Activated CD8-positive, alpha-beta T cell treated with anti-CD3 and anti-CD28 coated beads for 36 hours (primary cell): ENCODE data around the gene NCOA1. TPM values are rescaled to one million over a fixed set of nuclear protein-coding genes. Genes with fewer than 3 reads are reported as not detected.
A peak's percentile ranks its signal among the peaks of the same experiment; 100 is the strongest.

Source experiments
- ATAC-seq: fragments of 200-7000 bp; cut with Tn5 transposase; one replicate; pipeline ENCODE4 v1.10.0; 2021; ENCODE audit warnings: mild to moderate bottlenecking, moderate library complexity
- CTCF ChIA-PET: fragments of 350-600 bp; sonication (Branson Sonifier 250); formaldehyde crosslinking; loops from one replicate; lab custom pipeline; 2021; ENCODE audit warnings: antibody characterized with exemption; lab: Charles Lee
- POLR2A ChIA-PET: fragments of 350-600 bp; sonication (Branson Sonifier 250); formaldehyde crosslinking; loops from one replicate; lab custom pipeline; 2021; ENCODE audit warnings: antibody characterized with exemption; lab: Charles Lee
- DNase-seq: peaks from one replicate; pipeline ENCODE4 v3.0.0-alpha.2; 2020
- H3K27ac Mint-ChIP-seq: one replicate; pipeline ENCODE4 v1.8.0; 2021; ENCODE audit warnings: mild to moderate bottlenecking, mixed read lengths
- H3K27me3 Mint-ChIP-seq: one replicate; pipeline ENCODE4 v1.8.0; 2021; ENCODE audit warnings: mixed read lengths
- H3K36me3 Mint-ChIP-seq: one replicate; pipeline ENCODE4 v1.8.0; 2021; ENCODE audit warnings: low read depth, mixed read lengths
- H3K4me1 Mint-ChIP-seq: one replicate; pipeline ENCODE4 v1.8.0; 2021; ENCODE audit warnings: low read depth, mixed read lengths
- H3K4me3 Mint-ChIP-seq: one replicate; pipeline ENCODE4 v1.8.0; 2021; ENCODE audit warnings: mild to moderate bottlenecking, moderate library complexity, mixed read lengths
- H3K9me3 Mint-ChIP-seq: one replicate; pipeline ENCODE4 v1.8.0; 2021; ENCODE audit warnings: mixed read lengths
- intact Hi-C: fragments of 100-400 bp; cut with micrococcal nuclease; formaldehyde crosslinking; loops from one replicate; pipeline ENCODE4 v1.10.0; 2022
- total RNA-seq, 2 experiments: library from RNA; stranded (reverse); gene quantifications; one replicate each; pipeline ENCODE4 v1.2.3, GENCODE V29; 2021
- TF ChIP-seq, protein P1 (sequence below): fragments of 200-600 bp; IDR thresholded peaks from one replicate; pipeline ENCODE4 v1.8.0; 2022; ENCODE audit warnings: antibody characterized with exemption, mild to moderate bottlenecking

The NCOA1 gene
- total RNA-seq, 2 experiments from 2014 or later: 16.8 to 17.1 TPM

GRCh38 chr2:24711865-24712264 lies 220.8 kb downstream of the NCOA1 start:
- peaks cover 2% of the 10 kb centered on the region for H3K4me1 Mint-ChIP-seq
- POLR2A ChIA-PET: no interaction called here
- no peak overlapping the region for H3K27ac Mint-ChIP-seq
- ATAC-seq: no peak
- intact Hi-C loops: no loop called here
- CTCF ChIA-PET: no interaction called here
- TF ChIP-seq, protein P1, sequence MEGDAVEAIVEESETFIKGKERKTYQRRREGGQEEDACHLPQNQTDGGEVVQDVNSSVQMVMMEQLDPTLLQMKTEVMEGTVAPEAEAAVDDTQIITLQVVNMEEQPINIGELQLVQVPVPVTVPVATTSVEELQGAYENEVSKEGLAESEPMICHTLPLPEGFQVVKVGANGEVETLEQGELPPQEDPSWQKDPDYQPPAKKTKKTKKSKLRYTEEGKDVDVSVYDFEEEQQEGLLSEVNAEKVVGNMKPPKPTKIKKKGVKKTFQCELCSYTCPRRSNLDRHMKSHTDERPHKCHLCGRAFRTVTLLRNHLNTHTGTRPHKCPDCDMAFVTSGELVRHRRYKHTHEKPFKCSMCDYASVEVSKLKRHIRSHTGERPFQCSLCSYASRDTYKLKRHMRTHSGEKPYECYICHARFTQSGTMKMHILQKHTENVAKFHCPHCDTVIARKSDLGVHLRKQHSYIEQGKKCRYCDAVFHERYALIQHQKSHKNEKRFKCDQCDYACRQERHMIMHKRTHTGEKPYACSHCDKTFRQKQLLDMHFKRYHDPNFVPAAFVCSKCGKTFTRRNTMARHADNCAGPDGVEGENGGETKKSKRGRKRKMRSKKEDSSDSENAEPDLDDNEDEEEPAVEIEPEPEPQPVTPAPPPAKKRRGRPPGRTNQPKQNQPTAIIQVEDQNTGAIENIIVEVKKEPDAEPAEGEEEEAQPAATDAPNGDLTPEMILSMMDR: no peak
- no peaks in the 10 kb centered on the region for H3K27me3 Mint-ChIP-seq
- peaks cover 34% of the 10 kb centered on the region for H3K36me3 Mint-ChIP-seq
- DNase-seq: no peak
- no peak overlapping the region for H3K4me3 Mint-ChIP-seq
- H3K9me3 Mint-ChIP-seq: no peaks in the 10 kb centered on the region

DNA sequence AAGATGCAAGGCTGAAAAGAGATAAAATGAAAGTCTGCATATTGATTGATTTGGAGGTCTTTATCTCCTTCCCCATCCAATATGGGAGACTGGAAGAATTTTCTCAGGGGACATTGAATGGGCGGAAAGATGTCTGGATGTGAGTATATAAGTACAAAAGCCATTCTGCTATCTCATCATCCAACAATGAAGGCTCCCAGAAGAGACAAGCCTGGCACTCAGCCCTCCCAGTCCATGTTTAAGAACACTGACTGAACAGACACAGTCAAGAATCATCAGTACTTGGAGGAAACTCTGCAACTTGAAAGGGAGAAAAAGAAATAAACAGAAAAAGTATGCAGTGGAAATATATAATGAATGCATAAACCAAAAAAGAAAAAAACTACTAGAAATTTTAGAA lies 221.2 kb downstream of the NCOA1 start:
- Mint-ChIP-seq H3K4me3 (no peak overlapping the region), H3K27me3 (no peaks in the 10 kb centered on the region), H3K36me3 (peaks cover 36% of the 10 kb centered on the region), H3K27ac (no peak overlapping the region), H3K4me1 (peaks cover 2% of the 10 kb centered on the region), H3K9me3 (no peaks in the 10 kb centered on the region)
- DNase-seq: no peak
- intact Hi-C loops: no loop called here
- POLR2A ChIA-PET: no interaction called here
- TF ChIP-seq, protein P1: no peak
- CTCF ChIA-PET: no interaction called here
- ATAC-seq: no peak

DNA sequence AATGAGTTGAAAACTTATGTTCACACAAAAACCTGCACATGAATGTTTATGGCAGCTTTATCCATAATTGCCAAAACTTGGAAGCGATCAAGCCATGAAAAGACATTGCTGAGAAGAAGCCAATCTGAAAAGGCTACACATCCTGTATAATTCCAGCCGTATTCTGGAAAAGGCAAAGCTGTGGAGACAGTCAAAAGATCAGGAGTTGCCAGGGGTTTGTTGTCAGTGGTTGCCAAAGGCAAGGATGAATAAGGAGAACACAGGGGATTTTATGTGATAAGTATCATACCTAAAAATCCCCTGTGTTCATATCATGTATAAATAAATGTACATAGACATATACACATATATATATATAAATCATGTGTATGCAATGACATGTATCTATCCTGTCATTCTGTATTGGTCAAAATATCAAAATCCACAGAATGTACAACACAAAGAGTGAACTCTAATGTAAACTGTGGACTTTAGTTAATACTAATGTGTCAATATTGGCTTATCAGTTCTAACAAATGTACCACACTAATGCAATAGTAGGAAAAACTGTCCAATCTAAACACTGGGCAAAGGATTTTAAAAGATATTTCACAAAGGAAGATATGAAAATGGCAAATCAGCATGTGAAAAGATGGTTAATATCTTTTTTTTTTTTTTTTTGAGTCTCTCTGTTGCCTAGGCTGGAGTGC lies 226.4 kb downstream of the NCOA1 start:
- TF ChIP-seq, protein P1: no peak
- no peaks in the 10 kb centered on the region for H3K27me3 Mint-ChIP-seq
- ChIA-PET POLR2A (no interaction called here), CTCF (no interaction called here)
- H3K27ac Mint-ChIP-seq: no peak overlapping the region
- peaks cover 21% of the 10 kb centered on the region for H3K36me3 Mint-ChIP-seq
- H3K4me1 Mint-ChIP-seq: peaks cover 6% of the 10 kb centered on the region
- H3K9me3 Mint-ChIP-seq: no peaks in the 10 kb centered on the region
- intact Hi-C loops: no loop called here
- no peak for DNase-seq
- no peak for ATAC-seq
- H3K4me3 Mint-ChIP-seq: no peak overlapping the region

GRCh38 chr2:24720310-24720709 lies 229.3 kb downstream of the NCOA1 start:
- H3K9me3 Mint-ChIP-seq: no peaks in the 10 kb centered on the region
- ChIA-PET CTCF (interaction anchor here (0.6 kb wide), 1 partner anchor 121 kb away, joined by 3 read pairs; no protein-coding TSS in a partner anchor), POLR2A (no interaction called here)
- peaks cover 6% of the 10 kb centered on the region for H3K4me1 Mint-ChIP-seq
- no peak overlapping the region for H3K4me3 Mint-ChIP-seq
- no peak for DNase-seq
- ATAC-seq: no peak
- TF ChIP-seq, protein P1: no peak
- intact Hi-C loops: no loop called here
- no peaks in the 10 kb centered on the region for H3K27me3 Mint-ChIP-seq
- H3K27ac Mint-ChIP-seq: no peak overlapping the region
- H3K36me3 Mint-ChIP-seq: peaks cover 9% of the 10 kb centered on the region

DNA sequence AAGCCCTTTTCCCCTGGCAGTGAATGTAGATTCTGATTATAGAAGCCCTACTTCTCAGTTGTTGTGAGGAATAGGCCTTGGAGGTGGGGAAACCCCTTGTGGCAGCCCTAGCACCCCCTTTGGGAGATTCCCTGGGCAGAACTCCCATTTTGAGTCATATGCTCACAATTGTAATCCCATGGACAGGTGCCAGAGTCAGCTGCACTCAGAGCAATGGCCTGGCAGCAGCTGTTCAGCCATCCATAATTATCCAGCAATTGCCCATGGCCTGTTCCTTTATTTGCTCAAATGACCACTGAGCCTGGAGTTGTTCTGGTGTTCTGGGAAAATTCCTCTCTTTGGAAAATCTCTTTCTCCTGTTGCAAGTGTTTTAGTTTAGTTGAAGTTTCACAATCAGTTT lies 230.4 kb downstream of the NCOA1 start:
- H3K27ac Mint-ChIP-seq: no peak overlapping the region
- H3K4me3 Mint-ChIP-seq: no peak overlapping the region
- TF ChIP-seq, protein P1: no peak
- no peak for ATAC-seq
- no peaks in the 10 kb centered on the region for H3K27me3 Mint-ChIP-seq
- H3K4me1 Mint-ChIP-seq: peaks cover 6% of the 10 kb centered on the region
- ChIA-PET CTCF (no interaction called here), POLR2A (no interaction called here)
- peak; percentile 7 for DNase-seq
- peaks cover 7% of the 10 kb centered on the region for H3K36me3 Mint-ChIP-seq
- H3K9me3 Mint-ChIP-seq: no peaks in the 10 kb centered on the region
- intact Hi-C loops: no loop called here
